CD14-positive monocyte (primary cell): ENCODE measurements around the gene TIAM2. TPM values are rescaled to one million over a fixed set of nuclear protein-coding genes. Genes with fewer than 3 reads are reported as not detected.
A peak's percentile ranks its signal among the peaks of the same experiment; 100 is the strongest.

Source experiments
- DNase-seq, 3 donors: peaks; one replicate each; pipeline ENCODE4 v3.0.0-alpha.2; 2011 to 2022
- H2AFZ ChIP-seq: 2 replicates; pipeline ENCODE4 v1.6.0; 2012; ENCODE audit warnings: mild to moderate bottlenecking, low read depth, low read length, inconsistent platforms; ENCODE audit not compliant: insufficient read depth, poor library complexity, severe bottlenecking
- H3K27ac ChIP-seq, 2 donors: 1 replicate in 1 of 2; 2 replicates in 1 of 2; pipeline ENCODE4 v1.5.1; 2012 to 2013; ENCODE audit warnings: low read length in 2 of 2, control low read depth in 1 of 2, inconsistent platforms in 1 of 2, low read depth in 1 of 2, mild to moderate bottlenecking in 1 of 2
- H3K27me3 ChIP-seq, 2 donors: one replicate each; pipeline versions ENCODE4 v1.6.0 to v1.6.1; 2011 to 2013; ENCODE audit warnings: low read length in 2 of 2; ENCODE audit not compliant: control insufficient read depth in 2 of 2, insufficient read depth in 2 of 2
- H3K36me3 ChIP-seq, 2 donors: replicated peaks in 1 of 2; 1 replicate in 1 of 2; 2 replicates in 1 of 2; pipeline versions ENCODE4 v1.5.1 to v1.6.1; 2012 to 2013; ENCODE audit warnings: low read length in 2 of 2, control low read depth in 1 of 2, inconsistent platforms in 1 of 2, mild to moderate bottlenecking in 1 of 2; ENCODE audit not compliant: insufficient read depth in 2 of 2, control insufficient read depth in 1 of 2
- H3K4me1 ChIP-seq, 2 donors: 1 replicate in 1 of 2; 2 replicates in 1 of 2; pipeline versions ENCODE4 v1.5.1 to v1.6.1; 2012 to 2013; ENCODE audit warnings: low read length in 2 of 2, control low read depth in 1 of 2, inconsistent platforms in 1 of 2, mild to moderate bottlenecking in 1 of 2, moderate library complexity in 1 of 2; ENCODE audit not compliant: insufficient read depth in 2 of 2, control insufficient read depth in 1 of 2
- H3K4me2 ChIP-seq: replicated peaks from 2 replicates; pipeline ENCODE3; 2012; ENCODE audit warnings: low read length, moderate library complexity, mild to moderate bottlenecking; ENCODE audit not compliant: poor library complexity, severe bottlenecking; ENCODE audit errors: extremely low read depth
- H3K4me3 ChIP-seq, 3 experiments: fragments of 200-600 bp in 1 of 3; sonication (generic) in 1 of 3; replicated peaks in 1 of 3; 1 replicate in 2 of 3; 2 replicates in 1 of 3; pipeline ENCODE4 v1.5.1; 2011 to 2013; ENCODE audit warnings: low read length in 3 of 3, mild to moderate bottlenecking in 3 of 3, control low read depth in 2 of 3, low read depth in 2 of 3, inconsistent platforms in 1 of 3, moderate library complexity in 1 of 3
- H3K79me2 ChIP-seq: 2 replicates; pipeline ENCODE4 v1.6.0; 2012; ENCODE audit warnings: mild to moderate bottlenecking, control low read depth, inconsistent platforms, low read length, moderate library complexity; ENCODE audit not compliant: insufficient read depth
- H3K9ac ChIP-seq: 2 replicates; pipeline ENCODE4 v1.6.0; 2017; ENCODE audit warnings: low read length, mild to moderate bottlenecking; ENCODE audit not compliant: insufficient read depth, poor library complexity, severe bottlenecking
- H3K9me3 ChIP-seq, 2 donors: replicated peaks in 1 of 2; 1 replicate in 1 of 2; 2 replicates in 1 of 2; pipeline versions ENCODE4 v1.5.1 to v1.6.1; 2012 to 2013; ENCODE audit warnings: low read length in 2 of 2, control low read depth in 1 of 2; ENCODE audit not compliant: control insufficient read depth in 1 of 2, insufficient read depth in 1 of 2
- H4K20me1 ChIP-seq: 2 replicates; pipeline ENCODE4 v1.6.0; 2012; ENCODE audit warnings: mild to moderate bottlenecking, low read length, control low read depth, moderate library complexity; ENCODE audit not compliant: insufficient read depth
- H3K27ac Mint-ChIP-seq, 7 donors: one replicate each; pipeline ENCODE4 v1.8.0; 2020; ENCODE audit warnings: mild to moderate bottlenecking in 7 of 7, mixed read lengths in 7 of 7, moderate library complexity in 6 of 7, inconsistent platforms in 2 of 7
- H3K27me3 Mint-ChIP-seq, 3 donors: one replicate each; pipeline ENCODE4 v1.8.0; 2021 to 2022; ENCODE audit warnings: low read depth in 3 of 3, mild to moderate bottlenecking in 3 of 3, mixed read lengths in 3 of 3, moderate library complexity in 3 of 3, inconsistent platforms in 1 of 3
- H3K36me3 Mint-ChIP-seq, 2 donors: one replicate each; pipeline ENCODE4 v1.8.0; 2020; ENCODE audit warnings: mixed read lengths in 2 of 2, inconsistent platforms in 1 of 2, mild to moderate bottlenecking in 1 of 2
- H3K4me1 Mint-ChIP-seq: one replicate; pipeline ENCODE4 v1.8.0; 2020; ENCODE audit warnings: mild to moderate bottlenecking, mixed read lengths
- H3K4me3 Mint-ChIP-seq, 2 donors: one replicate each; pipeline ENCODE4 v1.8.0; 2020; ENCODE audit warnings: mild to moderate bottlenecking in 2 of 2, mixed read lengths in 2 of 2, moderate library complexity in 1 of 2
- H3K9me3 Mint-ChIP-seq, 7 donors: one replicate each; pipeline ENCODE4 v1.8.0; 2020 to 2022; ENCODE audit warnings: mixed read lengths in 7 of 7, mild to moderate bottlenecking in 6 of 7, moderate library complexity in 6 of 7, inconsistent platforms in 2 of 7
- WGBS: methylation state at CpG from one replicate; pipeline ENCODE4 v1.1.5; 2013; ENCODE audit warnings: missing lambda C conversion rate; ENCODE audit not compliant: insufficient coverage; 5-methylcytosine and 5-hydroxymethylcytosine counted together
- intact Hi-C, 2 donors: fragments of 100-400 bp; cut with micrococcal nuclease; formaldehyde crosslinking; loops; one replicate each; pipeline versions ENCODE4 v1.15.0 to v1.15.1; 2023
- polyA plus RNA-seq, 3 donors: library from polyadenylated mRNA; depleted of rRNA in 1 of 3; unstranded in 2 of 3; stranded (reverse) in 1 of 3; fragments of 300-500 nt in 2 of 3; fragments of >200 nt in 1 of 3; fragmentation: Illumina TruSeq in 2 of 3; gene quantifications; 1 replicate in 2 of 3; 2 replicates in 1 of 3; pipeline ENCODE4 v1.2.3, GENCODE V29; 2012 to 2021
- TF ChIP-seq, protein P1 (sequence below): fragments of 200-600 bp; IDR thresholded peaks from one replicate; pipeline ENCODE4 v1.8.0; 2022; ENCODE audit warnings: antibody characterized with exemption, mild to moderate bottlenecking

The TIAM2 gene
- polyA plus RNA-seq, 3 donors = 0.25 to 4.2 (median 0.67) TPM

DNA sequence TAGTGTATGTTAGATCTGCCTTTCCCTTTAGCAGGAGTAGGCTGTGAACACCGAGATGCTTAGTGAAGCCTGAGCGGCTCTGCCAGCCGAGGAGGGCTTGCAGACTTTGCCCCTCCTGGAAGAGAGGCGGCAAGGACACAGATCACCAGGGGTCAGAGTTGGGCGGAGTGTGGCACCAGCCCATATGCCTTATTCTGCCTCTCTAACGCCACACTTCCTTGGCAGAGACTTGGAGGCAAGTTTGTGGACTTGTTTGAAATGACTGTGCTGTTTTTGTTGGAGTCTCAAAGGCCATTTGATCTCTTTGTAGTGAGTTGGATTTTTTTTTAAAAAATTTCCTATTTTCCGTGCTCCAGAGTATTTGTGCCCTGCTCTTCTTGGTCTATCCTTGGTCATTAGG, 224.2 kb downstream of the TIAM2 start:
- Histone ChIP-seq H3K27me3 (no peaks in the 10 kb centered on the region), H3K9ac (no peak overlapping the region), H3K27ac (no peak overlapping the region), H3K79me2 (no peaks in the 10 kb centered on the region), H2AFZ (no peak overlapping the region), H3K36me3 (no peaks in the 10 kb centered on the region), H3K9me3 (no peaks in the 10 kb centered on the region), H3K4me2 (no peak overlapping the region), H4K20me1 (no peaks in the 10 kb centered on the region), H3K4me1 (peaks cover 45 to 46% of the 10 kb centered on the region in 2 donors), H3K4me3 (no peak overlapping the region)
- H3K4me3 Mint-ChIP-seq = no peak overlapping the region
- WGBS = 90% methylated on average over 6 of the region's 7 CpGs
- H3K9me3 Mint-ChIP-seq = no peaks in the 10 kb centered on the region
- peaks cover 46% of the 10 kb centered on the region for H3K4me1 Mint-ChIP-seq
- no peaks in the 10 kb centered on the region for H3K36me3 Mint-ChIP-seq
- DNase-seq = no peak
- TF ChIP-seq, protein P1, sequence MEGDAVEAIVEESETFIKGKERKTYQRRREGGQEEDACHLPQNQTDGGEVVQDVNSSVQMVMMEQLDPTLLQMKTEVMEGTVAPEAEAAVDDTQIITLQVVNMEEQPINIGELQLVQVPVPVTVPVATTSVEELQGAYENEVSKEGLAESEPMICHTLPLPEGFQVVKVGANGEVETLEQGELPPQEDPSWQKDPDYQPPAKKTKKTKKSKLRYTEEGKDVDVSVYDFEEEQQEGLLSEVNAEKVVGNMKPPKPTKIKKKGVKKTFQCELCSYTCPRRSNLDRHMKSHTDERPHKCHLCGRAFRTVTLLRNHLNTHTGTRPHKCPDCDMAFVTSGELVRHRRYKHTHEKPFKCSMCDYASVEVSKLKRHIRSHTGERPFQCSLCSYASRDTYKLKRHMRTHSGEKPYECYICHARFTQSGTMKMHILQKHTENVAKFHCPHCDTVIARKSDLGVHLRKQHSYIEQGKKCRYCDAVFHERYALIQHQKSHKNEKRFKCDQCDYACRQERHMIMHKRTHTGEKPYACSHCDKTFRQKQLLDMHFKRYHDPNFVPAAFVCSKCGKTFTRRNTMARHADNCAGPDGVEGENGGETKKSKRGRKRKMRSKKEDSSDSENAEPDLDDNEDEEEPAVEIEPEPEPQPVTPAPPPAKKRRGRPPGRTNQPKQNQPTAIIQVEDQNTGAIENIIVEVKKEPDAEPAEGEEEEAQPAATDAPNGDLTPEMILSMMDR = no peak
- H3K27ac Mint-ChIP-seq = peak overlapping the region in 2 of 7 donors; percentile 1 to 91
- H3K27me3 Mint-ChIP-seq = peaks cover 3 to 10% (median 7%) of the 10 kb centered on the region in 3 donors
- intact Hi-C loops = no loop called here

GRCh38 chr6:155219858-155220301, 224.8 kb downstream of the TIAM2 start:
- no peaks in the 10 kb centered on the region for H3K36me3 Mint-ChIP-seq
- Histone ChIP-seq H3K9me3 (no peaks in the 10 kb centered on the region), H3K4me1 (peaks cover 51 to 52% of the 10 kb centered on the region in 2 donors), H4K20me1 (no peaks in the 10 kb centered on the region), H3K9ac (no peak overlapping the region), H3K36me3 (no peaks in the 10 kb centered on the region), H3K27me3 (no peaks in the 10 kb centered on the region), H3K79me2 (no peaks in the 10 kb centered on the region), H3K27ac (peak overlapping the region; percentile 16 to 89), H3K4me3 (no peak overlapping the region), H2AFZ (no peak overlapping the region), H3K4me2 (no peak overlapping the region)
- intact Hi-C loops = loop anchor here in 1 of 2 donors (5.0 kb wide), 2 partner anchors 92 to 307 kb away; partner anchors contain the start of gene TFB1M
- H3K27ac Mint-ChIP-seq = peak overlapping the region; percentile 52 to 91 (median 83)
- H3K27me3 Mint-ChIP-seq = peaks cover 3 to 8% (median 7%) of the 10 kb centered on the region in 3 donors
- peak in 1 of 3 donors; percentile 29 for DNase-seq
- peaks cover 52% of the 10 kb centered on the region for H3K4me1 Mint-ChIP-seq
- TF ChIP-seq, protein P1 = no peak
- WGBS = 90% methylated on average over 5 of the region's 5 CpGs
- H3K9me3 Mint-ChIP-seq = no peaks in the 10 kb centered on the region
- no peak overlapping the region for H3K4me3 Mint-ChIP-seq
